ENCODE data around the gene TMEM92.
"Not testable (repeated sequence)": the region's sequence is repeated elsewhere in the genome, so short reads cannot be mapped to it uniquely, and the experiment has no call there.

The TMEM92 gene

GRCh38 chr17:50276588-50277356 is 2.5 kb downstream of the TMEM92 start:
- DNase-seq = no peak

GRCh38 chr17:50277357-50277754 is 3.1 kb downstream of the TMEM92 start:
- DNase-seq = no peak

GRCh38 chr17:50278526-50279180 is 4.4 kb downstream of the TMEM92 start:
- DNase-seq = no peak

DNA sequence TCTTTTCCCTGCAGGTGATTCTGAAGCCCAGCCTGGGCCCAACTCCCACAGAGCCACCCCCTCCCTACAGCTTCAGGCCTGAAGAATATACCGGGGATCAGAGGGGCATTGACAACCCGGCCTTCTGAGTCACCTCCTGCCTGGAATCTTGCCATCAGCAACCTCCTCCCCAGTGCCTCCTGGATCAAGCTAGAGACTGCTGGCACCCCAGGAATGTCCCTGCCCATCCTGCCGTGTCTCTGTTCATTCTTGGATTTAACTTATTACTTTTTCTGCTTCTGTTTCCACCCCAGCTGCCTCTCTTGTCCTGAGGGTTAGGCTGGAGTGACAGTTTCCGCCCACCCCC is 4.9 kb downstream of the TMEM92 start:
- no peak for DNase-seq

DNA sequence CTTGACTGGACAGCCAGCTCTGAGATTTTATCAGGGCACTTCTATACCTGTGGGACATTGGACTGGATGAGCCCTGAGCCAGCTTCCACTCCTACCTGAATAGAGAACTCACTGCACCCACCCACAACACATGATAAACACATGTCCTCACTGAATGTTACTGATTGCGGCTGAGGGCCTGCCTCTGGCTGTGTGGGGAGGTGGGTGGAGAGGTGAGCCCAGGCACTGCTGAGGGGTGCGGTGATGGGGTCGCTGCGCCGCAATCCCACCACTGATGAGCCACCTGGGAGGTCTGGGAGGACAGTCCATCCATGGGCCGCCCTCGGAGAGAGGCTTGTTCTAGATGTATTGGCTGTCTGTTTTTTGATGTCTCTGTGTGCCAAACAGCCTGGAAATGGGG is 5.4 kb downstream of the TMEM92 start:
- DNase-seq = no peak

DNA sequence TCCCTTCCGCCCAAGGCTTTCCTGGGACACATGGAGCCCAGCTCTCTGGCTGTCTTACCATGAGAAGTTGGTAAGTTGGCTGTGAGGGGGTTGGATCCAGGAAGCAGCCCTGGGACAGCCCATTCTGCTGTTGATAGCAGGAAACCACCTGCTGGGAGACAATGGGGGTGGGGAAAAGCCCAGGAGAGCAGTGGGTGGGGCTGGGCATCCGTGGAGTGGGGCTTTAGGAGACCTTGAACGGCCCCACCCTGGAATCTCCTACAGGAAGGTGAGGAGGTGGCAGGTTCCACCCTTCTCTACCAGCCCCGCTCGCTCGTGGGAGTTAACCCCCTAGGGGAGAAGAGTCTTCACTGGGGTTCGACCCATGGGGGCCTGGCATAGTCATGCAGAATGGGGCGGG is 5.8 kb downstream of the TMEM92 start:
- DNase-seq = no peak

GRCh38 chr17:50280801-50281441 is 6.7 kb downstream of the TMEM92 start:
- peak; percentile 63 to 80 (median 77) for DNase-seq

- DNase-seq = no peak
Measured at GRCh38 chr17:50281739-50282401, 7.6 kb downstream of the TMEM92 start.

- peak; percentile 62 to 74 (median 70) for DNase-seq
Measured at GRCh38 chr17:50283246-50283645, 9.0 kb downstream of the TMEM92 start.

DNA sequence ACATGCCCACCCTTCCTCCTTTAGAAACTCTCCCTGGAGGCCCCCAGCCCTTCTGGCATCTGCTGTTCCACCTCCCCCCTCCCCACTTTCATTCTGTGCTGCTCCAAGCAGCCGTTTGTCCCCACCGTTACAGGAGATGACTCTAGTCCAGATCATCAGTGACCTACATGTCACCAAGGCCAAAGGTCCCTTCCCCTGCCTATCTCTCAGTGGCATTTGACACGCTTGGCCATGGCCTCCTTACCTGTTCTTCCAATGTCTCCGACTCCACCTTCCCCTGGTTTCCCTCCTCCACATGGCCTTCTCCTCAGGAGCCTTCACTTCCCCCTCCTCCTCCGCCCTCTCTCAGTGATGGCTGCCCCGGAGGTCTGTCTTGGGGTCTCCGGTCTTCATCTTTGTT is 9.4 kb downstream of the TMEM92 start:
- no peak for DNase-seq

DNA sequence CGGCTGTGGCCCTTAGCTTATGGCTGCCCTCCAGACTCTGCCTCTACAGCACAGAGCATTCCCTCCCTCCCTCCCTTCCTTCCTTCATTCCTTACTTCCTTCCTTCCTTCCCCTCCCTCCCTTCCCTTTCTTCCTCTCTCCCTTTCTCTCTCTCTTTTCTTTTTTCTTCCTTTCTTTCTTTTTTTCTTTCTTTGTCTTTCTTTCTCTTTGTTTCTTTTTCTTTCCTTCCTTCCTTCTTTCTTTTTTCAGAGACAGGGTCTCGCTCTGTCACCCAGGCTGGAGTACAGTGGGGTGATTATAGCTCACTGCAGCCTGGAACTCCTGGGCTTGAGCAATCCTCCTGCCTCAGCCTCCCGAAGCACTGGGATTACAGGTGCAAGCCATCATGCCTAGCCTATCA is 11.7 kb downstream of the TMEM92 start:
- DNase-seq = no peak

DNA sequence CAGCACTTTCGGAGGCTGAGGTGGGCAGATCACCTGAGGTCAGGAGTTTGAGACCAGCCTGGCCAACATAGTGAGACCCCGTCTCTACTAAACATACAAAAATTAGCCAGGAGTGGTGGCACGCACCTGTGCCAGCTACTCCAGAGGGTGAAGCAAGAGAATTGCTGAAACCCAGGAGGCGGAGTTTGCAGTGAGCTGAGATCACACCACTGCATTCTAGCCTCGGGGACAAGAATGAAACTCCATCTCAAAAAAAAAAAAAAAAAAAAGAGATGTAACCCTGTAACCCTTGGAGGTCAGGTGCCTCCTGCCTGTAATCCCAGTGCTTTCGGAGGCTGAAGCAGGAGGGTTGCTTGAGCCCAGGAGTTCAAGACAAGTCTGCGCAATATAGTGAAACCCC is 13.0 kb downstream of the TMEM92 start:
- DNase-seq = peak in 2 of 4 experiments; percentile 41 to 58

GRCh38 chr17:50288306-50288705 is 14.0 kb downstream of the TMEM92 start:
- DNase-seq = no peak

DNA sequence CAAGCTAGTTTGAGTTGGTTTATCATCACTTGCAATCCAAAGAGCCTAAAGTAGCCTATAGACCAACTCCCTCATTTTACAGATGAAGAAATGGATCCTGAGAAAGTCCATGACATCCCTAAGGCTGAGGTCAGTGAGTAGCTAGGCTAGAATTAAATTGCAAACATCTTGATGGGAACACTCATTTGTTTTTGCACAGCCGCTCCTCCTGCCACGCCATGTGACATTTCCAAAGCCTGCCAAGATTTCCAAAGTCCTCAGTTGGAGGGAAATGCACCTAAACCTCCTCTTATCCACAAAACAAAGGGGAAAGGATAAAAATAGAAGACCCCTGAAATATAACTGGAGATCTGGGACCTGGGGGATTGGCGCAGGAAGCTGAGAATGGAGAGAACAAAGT is 15.0 kb downstream of the TMEM92 start:
- DNase-seq = no peak

DNA sequence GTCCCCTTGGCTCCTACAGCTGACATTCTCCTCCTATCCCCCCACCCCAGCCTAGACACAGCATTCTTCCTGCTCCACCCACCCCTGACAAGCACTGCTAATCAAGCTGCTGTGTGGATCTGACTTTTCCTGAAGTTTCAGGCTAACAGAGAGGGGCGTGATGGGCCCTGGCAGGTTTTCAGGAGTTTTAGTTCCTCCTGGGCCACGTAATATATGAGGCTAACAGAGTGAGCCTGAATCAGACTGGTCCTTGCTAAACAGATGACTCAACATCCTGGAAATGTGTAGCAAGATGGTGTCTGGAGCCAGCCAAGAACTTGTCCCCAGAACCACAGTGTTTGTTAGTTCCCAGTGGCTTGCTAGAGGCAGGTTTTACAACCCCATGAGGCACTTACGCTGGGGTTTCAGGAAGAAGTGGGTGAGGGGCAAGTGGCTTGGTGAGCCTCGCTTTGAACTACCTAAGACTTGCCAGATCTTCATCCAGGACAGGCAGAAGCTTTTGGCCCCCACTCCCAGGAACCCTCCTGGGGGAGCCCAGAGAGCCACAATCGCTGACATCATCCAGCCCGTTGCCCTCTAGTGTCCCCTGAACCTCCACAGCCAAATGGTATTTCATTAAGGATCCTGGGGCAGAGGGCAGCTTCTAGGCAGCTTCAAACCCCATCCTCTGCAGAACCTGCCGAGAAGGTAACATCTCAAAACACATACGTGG is 15.9 kb downstream of the TMEM92 start:
- DNase-seq = peak; percentile 85 to 96 (median 90)

DNA sequence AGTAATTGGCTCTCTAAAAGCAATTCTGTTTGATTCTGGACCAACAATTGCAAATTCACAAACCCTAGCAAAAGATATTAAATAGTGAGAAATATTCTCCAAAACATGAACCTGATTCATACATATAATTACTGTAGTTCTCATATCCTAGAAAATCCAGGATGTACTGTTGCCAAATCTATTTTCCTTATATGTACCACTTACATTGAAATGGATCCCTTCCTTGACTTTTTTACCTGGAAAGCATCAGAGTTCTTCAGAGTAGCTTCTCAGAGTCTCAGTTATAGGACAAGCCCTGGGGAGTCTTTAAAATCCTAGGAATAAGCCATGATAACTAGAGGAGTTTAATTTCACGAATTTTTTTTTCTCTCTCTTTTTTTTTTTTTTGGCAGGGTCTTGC is 16.7 kb downstream of the TMEM92 start:
- no peak for DNase-seq

DNA sequence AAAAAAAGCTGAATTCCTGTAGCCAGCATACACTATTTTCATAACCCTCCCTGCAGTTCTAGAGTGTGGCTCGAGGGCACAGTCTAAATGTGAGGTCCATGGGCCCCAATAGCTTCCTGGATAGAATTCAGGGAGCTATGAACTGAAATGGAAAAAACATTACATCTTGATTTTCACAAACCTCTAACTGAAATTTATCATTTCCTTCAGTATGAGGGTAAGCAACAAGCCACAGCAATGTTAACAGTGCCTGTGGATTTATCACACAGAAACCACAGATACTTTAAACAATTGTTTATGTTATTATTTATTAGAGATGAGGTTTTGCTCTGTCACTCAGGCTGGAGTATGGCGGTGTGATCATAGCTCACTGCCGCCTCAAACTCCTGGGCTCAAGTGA is 18.2 kb downstream of the TMEM92 start:
- no peak for DNase-seq

GRCh38 chr17:50295021-50295420 is 20.8 kb downstream of the TMEM92 start:
- DNase-seq = no peak

DNA sequence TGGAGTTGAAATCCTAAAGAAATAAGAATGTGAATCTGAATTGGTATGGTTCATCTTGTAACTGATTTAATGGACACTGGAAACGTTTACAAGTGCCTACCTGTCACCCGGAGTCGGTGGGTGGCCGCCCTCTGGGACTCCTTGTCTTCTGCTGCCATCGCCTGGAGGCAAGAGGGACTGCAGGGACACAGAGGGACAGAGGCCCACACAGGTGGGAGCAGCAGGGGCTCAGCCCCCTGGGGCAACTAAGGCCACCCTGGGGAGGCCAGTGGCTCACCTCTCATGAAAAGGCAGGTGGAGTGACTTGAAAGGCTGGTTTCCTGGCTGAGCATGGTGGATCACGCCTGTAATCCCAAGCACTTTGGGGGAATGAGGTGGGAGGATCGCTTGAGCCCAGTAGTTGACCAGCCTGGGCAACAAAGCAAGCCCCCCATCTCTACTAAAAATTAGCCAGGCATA is 23.2 kb downstream of the TMEM92 start:
- peak; percentile 60 to 81 (median 76) for DNase-seq

DNA sequence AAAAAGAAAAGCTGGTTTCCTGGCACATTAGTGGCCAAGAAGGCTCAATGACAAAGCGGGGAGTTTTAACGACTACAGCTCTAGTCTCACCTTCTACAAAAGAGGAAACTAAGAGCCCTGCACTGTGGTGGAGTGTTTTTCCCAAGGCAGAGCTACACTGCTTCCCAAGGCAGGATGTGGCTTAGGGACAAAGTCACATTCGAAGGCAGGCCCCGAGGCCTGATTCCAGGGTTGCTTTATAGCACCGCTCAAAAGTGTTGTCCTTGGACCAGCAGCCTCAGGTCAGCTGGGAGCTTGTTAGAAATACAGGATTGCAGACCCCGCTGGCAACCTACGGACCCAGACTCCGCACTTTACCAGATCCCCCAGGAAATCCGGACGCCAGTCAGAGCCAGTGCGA is 23.8 kb downstream of the TMEM92 start:
- DNase-seq = no peak

DNA sequence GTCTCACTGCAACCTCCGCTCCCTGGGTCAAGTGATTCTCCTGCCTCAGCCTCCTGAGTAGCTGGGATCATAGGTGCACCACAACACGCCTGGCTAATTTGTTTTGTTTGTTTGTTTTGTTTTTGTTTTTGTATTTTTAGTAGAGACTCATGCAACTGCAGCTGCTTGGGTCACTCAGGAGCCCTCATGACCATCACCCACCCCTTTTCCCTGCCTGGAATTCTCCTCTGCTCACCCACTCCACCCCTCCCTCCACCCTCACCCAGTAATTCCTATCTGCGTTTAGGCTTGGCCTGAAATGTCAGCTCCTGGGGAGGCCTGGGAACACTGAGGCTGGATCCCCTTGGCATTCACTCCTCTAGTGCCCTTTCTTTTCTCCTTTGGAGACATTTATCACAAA is 25.5 kb downstream of the TMEM92 start:
- no peak for DNase-seq

- DNase-seq = not testable (repeated sequence)
Measured at GRCh38 chr17:50300824-50301223, 26.6 kb downstream of the TMEM92 start.
